Posterior vena cava (tissue), 2 donors: Measurements from ENCODE around the gene KLHL40. TPM values are rescaled to one million over a fixed set of nuclear protein-coding genes. Genes with fewer than 3 reads are reported as not detected.
A peak's percentile ranks its signal among the peaks of the same experiment; 100 is the strongest.

ENCODE experiments used
- DNase-seq: peaks from one replicate; pipeline ENCODE4 v3.0.0-alpha.2; 2020; ENCODE audit warnings: low spot score
- intact Hi-C, 2 donors: fragments of 100-400 bp; cut with DNase I; formaldehyde crosslinking; loops; one replicate each; pipeline versions ENCODE4 v1.14.1 to v1.14.2; 2022 to 2023
- total RNA-seq, 2 donors: library from RNA; stranded (reverse); fragmentation: NEBNext Ultra II Directional; extraction: Animal tissue kit (Norgen Biotek cat#: 25700); gene quantifications; one replicate each; pipeline ENCODE4 v1.2.1, GENCODE V29; 2021
- donor health status: DM: yes; HTN: yes; CAD: no.
- donor health status: DM: yes; HTN: yes; CAD: no.

The KLHL40 gene
- total RNA-seq, 2 donors from 2014 or later, result not detected

DNA sequence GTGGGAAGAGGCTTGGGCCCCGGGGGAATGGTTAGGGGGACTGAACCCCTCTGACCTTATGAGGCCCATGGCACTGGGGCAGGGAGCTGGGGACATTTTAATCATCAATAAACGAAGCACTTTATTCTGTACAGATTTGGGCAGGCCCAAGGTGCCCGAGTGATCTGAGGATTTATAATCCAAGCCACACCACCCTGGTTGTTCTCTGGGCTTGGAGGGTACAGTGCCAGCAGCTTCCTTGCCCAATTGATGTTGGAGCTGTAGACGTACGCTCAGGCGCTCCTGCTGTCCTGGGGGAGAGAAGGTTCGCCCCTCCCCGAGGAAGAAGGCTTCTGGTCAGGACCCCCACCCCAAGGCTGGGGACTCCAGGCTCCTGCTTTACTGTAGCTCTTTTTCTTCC, 19.3 kb upstream of the KLHL40 start:
- DNase-seq, result peak; percentile 77
- intact Hi-C loops, result no loop called here

- DNase-seq, result peak; percentile 73
- intact Hi-C loops, result no loop called here
These were observed 18.7 kb upstream of the KLHL40 start for GRCh38 chr3:42666577-42666998.

DNA sequence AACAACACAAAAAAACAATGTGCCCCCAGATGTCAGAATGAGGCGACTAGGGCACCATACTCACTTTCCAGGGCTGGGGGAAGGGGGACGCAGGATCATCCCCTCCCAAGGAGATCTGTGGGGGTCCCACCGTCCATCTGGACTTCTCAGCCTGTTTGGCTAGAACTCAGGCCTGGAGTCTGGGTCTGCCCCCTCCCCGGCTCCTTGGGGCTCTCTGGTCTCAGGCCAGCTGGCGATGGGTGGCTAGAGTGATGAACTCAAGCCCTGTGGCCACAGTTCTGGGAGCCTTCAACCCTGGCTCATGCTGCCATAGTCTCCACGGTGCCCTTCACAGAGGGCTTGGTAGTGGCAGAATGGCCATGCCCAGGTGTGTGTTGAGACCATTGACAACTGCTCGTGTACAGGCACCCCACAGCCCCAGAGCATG, 18.2 kb upstream of the KLHL40 start:
- DNase-seq, result peak; percentile 76

GRCh38 chr3:42667523-42668412, 17.6 kb upstream of the KLHL40 start:
- DNase-seq, result peak; percentile 58

More for the DNA sequence above, 18.2 kb upstream of the KLHL40 start:
- intact Hi-C loops, result no loop called here

GRCh38 chr3:42668413-42668760, 16.9 kb upstream of the KLHL40 start:
- DNase-seq, result no peak
- intact Hi-C loops, result no loop called here

More at GRCh38 chr3:42667523-42668412, 17.6 kb upstream of the KLHL40 start:
- intact Hi-C loops, result no loop called here

- intact Hi-C loops, result no loop called here
- DNase-seq, result no peak
These were observed 16.5 kb upstream of the KLHL40 start for GRCh38 chr3:42668793-42669217.

DNA sequence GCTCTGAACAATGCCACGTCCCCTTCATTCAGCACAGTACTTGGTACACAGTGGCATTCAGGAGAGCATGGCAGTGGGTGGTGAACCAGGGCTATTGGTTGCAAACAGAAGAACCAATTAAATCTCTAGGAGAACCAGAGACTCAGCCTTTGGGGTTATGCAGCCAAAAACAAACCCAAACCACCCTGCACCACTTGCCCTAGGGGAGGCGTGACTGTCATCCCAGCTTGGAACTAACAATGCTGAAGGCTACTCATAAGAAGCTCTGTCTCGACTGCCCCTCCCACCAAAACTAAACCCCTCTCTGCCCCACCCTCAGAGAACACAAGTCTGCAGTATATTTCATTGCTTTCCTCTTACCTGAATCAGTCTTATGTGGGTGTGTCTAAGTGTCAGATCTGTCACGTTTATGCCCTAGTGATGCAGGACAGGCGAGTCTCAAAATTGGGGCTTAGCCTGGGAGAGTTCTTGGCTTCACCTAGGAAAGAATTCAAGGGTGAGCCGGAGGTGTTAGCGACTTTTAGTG, 15.2 kb upstream of the KLHL40 start:
- DNase-seq, result no peak

DNA sequence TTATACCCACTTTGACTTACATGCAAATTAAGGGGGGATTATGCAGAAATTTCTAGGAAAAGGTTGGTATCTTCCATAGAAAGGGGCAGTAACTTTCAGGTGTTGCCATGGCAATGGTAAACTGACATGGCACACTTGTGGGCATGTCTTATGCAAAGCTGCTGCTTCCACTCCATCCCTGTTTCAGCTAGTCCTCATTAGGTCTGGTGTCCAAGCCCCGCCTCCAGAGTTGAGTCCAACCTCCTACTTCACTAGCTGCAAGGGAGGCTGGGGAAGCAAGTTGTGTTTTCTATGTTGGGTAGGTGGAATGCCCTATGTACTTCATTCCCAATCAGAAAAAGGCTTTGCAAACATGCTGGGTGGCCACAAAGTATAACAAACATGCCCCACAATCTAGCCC, 14.7 kb upstream of the KLHL40 start:
- intact Hi-C loops, result no loop called here

More for the DNA sequence above, 15.2 kb upstream of the KLHL40 start:
- intact Hi-C loops, result no loop called here

DNA sequence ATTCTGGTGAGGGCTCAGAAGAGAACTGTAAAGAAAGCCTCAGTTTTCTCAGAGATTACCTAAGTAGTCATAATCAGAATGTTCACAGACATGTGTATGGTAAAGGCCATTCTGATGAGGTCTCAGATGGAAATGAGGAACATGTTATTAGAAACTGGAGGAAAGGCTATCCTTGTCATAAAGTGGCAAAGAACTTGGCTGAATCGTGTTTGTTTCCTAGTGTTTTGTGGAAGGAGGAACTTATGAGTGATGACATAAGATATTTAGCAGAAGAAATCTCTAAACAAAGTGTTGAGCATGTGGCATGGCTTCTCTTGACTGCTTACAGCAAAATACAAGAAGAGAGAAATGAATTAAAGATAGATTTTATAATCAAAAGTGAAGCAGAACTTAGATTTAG, 12.8 kb upstream of the KLHL40 start:
- intact Hi-C loops, result no loop called here
- no peak for DNase-seq

More for the DNA sequence above, 14.7 kb upstream of the KLHL40 start:
- no peak for DNase-seq

DNA sequence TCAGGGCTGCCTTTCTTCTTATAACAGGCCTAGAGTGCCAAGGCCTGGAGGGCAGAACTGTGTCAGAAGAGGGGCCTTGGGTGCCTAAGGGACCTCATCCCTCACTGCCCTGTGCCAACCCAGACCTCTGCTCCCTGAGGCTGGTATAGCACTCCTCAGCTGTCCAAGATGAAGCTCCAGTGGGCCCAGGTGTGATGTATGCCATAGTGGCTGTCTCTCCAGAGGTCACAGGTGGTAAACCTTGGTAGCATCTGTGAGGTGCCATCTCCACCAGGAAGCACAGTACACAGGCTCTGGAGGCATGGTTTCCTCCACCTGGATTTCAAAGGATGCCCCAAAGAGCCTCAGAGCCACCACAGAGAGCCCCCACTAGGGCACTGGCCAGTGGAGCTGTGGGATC, 12.3 kb upstream of the KLHL40 start:
- intact Hi-C loops, result no loop called here
- peak; percentile 46 for DNase-seq

GRCh38 chr3:42674146-42674545, 11.2 kb upstream of the KLHL40 start:
- intact Hi-C loops, result no loop called here
- DNase-seq, result no peak

- no peak for DNase-seq
- intact Hi-C loops, result no loop called here
These were observed 9.4 kb upstream of the KLHL40 start for GRCh38 chr3:42675909-42676308.

- DNase-seq, result no peak
- intact Hi-C loops, result no loop called here
These were observed 6.9 kb upstream of the KLHL40 start for GRCh38 chr3:42678447-42678846.

DNA sequence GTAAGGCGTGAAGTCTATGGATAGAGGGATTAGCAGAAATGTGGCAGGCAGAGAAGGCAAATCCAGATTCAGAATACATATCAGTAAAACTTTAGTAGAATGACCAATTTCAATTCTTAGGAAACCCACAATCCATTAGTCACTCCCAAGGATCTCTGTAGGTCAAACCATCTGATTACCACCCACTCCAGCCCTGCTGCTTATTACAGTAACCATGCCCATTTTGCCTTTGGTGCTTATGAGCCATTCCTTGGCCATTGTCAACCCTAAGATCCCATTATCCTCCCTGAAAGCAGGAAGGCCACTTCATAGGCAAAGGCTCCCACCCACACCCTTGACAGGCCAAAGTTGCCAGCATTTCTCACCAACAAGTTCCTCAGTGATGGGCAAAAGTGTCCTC, 5.1 kb upstream of the KLHL40 start:
- no peak for DNase-seq

DNA sequence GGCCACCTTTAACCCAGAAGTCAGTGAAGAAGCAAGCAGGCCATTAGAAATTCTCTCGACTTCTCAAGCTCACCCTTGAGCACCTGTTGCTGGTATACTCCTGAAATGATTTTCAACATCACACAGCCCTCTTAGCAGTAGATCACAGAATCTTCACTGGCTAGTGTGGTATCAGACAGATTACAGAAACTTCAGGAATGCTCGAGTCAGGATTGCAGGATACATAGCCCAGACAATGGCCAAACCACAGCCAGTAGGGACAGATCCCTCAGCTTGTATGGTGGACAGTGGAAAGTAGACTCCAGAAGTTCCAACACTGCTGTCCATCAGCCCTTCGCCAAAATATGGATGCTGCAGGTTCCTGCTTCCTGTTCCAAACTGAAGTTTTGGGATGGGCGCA, 4.5 kb upstream of the KLHL40 start:
- DNase-seq, result no peak
- intact Hi-C loops, result no loop called here

More for the DNA sequence above, 5.1 kb upstream of the KLHL40 start:
- intact Hi-C loops, result no loop called here

- intact Hi-C loops, result no loop called here
- DNase-seq, result no peak
These were observed 3.8 kb upstream of the KLHL40 start for GRCh38 chr3:42681361-42682038.

DNA sequence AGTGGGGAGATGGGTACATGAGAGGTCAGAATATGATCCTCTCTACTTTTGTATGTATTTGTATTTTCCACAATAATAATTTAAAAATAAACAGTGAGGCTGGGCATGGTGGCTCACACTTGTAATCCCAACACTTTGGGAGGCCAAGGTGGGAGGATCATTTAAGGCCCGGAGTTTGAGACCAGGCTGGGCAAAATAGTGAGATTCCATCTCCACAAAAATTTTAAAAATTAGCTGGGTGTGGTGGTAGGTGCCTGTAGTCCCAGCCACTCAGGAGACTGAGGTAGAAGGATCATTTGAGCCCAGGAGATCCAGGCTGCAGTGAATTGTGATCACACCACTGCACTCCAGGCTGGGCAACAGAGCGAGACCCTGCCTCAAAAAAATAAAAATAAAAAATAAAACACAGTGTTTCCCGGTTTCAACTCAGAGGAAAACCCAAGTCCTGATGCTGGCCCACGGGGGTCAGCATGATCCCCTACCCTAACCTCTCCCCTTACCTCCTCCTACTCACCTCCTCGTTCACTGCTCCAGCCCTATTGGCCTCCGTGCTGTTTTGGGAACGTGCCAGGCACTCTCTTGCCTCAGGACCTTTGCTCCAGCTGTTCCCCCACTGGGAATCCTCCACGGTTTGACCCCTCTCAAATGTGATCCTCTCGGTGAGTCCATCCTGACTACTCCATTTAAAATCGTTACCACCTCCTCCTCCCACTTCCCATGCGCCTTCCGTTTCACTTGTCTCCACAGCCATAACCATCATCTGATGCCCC, 2.9 kb upstream of the KLHL40 start:
- intact Hi-C loops, result no loop called here
- DNase-seq, result peak; percentile 59

DNA sequence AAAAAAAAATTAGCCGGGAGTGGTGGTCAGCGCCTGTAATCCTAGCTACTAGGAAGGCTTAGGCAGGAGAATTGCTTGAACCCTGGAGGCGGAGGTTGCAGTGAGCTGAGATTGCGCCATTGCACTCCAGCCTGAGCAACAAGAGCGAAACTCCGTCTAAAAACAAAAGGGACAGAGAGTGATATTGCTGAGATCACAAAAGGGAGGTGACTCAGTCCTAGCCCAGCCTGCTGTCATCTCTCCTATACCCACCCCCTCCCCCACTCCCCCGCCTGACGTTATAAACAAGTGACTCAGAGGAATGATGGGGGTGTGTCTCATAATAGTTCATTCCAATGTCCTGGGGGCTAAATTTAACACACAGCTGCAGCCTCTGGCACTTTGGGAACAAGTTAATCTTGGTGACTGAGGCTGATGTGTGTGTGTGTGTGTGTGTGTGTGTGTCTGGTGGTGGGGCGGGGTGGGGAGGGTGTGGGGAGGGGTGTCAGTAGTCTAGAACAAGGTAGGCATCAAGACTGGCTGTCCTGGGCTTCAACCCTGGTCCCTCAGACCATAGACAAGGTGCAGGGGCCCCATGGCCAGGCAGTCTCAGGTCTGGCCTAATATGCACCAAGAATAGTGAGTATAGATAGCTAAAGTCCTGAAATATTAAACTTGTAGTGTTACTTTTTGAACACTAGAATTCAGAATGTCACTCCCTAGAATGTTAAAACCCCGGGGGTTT, 1.3 kb upstream of the KLHL40 start:
- intact Hi-C loops, result no loop called here
- DNase-seq, result peak; percentile 88
